Subcutaneous abdominal adipose tissue (tissue), 5 donors: ENCODE results near the gene FAM120AOS.
A peak's percentile ranks its signal among the peaks of the same experiment; 100 is the strongest.
"Not testable (repeated sequence)": the region's sequence is repeated elsewhere in the genome, so short reads cannot be mapped to it uniquely, and the experiment has no call there.

ENCODE experiments used
- H3K27ac ChIP-seq: one replicate; pipeline ENCODE4 v1.7.0; 2013; ENCODE audit warnings: low read depth, mild to moderate bottlenecking, inconsistent platforms, low read length, moderate library complexity
- H3K27me3 ChIP-seq, 5 donors: one replicate each; pipeline ENCODE4 v1.7.0; 2013; ENCODE audit warnings: low read length in 5 of 5, inconsistent platforms in 1 of 5; ENCODE audit not compliant: control insufficient read depth in 5 of 5, insufficient read depth in 4 of 5
- H3K36me3 ChIP-seq, 5 donors: one replicate each; pipeline ENCODE4 v1.7.0; 2013; ENCODE audit warnings: low read length in 5 of 5; ENCODE audit not compliant: control insufficient read depth in 5 of 5, insufficient read depth in 5 of 5
- H3K4me1 ChIP-seq, 5 donors: one replicate each; pipeline ENCODE4 v1.7.0; 2013; ENCODE audit warnings: low read length in 5 of 5, mild to moderate bottlenecking in 3 of 5, moderate library complexity in 1 of 5; ENCODE audit not compliant: control insufficient read depth in 5 of 5, insufficient read depth in 5 of 5
- H3K4me3 ChIP-seq, 5 donors: one replicate each; pipeline ENCODE4 v1.7.0; 2013; ENCODE audit warnings: low read length in 5 of 5, low read depth in 1 of 5
- H3K9ac ChIP-seq, 5 donors: one replicate each; pipeline ENCODE4 v1.7.0; 2013; ENCODE audit warnings: low read length in 5 of 5, mild to moderate bottlenecking in 4 of 5, moderate library complexity in 3 of 5
- H3K9me3 ChIP-seq, 5 donors: one replicate each; pipeline ENCODE4 v1.7.0; 2013; ENCODE audit warnings: low read length in 5 of 5; ENCODE audit not compliant: control insufficient read depth in 5 of 5
- donor health status: healthy.
- donor health status: healthy.
- donor health status: healthy.
- donor health status: healthy.
- donor health status: healthy.

Gene FAM120AOS

DNA sequence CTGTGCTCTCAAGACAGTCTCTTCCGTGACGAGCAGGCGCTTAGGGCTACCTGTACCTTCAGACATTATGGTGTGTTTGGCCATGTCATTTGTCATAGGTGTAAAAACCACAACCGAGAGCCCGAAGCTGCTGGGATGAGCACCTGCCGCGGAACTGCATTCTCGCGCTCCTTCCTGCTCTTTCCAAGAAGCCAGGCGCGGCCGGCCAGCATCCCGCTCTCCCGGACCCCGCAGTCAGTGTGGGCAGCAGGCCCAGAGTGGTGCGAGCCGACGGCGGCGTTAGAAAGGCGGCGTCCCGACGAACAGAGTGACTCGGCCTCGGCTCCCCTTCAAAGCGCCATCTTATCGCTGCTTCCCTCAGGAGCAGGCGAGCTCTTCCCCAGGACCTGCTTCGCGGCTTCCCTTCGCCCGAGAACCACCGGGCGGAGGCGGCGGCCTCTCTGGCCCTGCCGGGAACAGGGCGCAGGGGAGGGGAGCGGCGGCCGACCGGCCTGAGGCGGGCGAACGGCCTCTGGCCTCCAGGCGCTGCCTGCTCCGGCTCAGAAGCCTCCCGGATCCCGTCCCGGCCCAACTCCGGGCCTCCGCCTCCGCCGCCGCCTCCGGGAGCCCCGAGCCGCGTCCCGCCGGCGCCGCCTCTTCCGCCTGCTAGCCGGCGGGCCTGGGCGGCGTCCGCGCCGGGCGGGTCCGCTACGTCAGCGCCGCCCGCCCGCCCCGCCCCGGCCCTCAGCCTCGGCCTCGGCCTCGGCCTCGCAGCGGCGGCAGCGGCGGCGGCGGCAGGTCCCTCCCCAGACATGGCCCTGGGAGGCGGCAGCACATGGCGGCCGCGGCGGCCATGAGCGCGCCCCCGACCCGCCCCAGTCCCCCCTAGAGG lies 2.2 kb downstream of the FAM120AOS start, which contains the start of gene FAM120A:
Gene FAM120A (plus strand): TSS at position 741 of the 871 bp plus-strand sequence. CDS start 231 bp downstream, outside the sequence.
- peak within 1 kb of the TSS; percentile 96 for H3K27ac ChIP-seq
- H3K4me1 ChIP-seq: peaks cover 3 to 41% (median 38%) of the 10 kb centered on the region in 5 donors
- H3K9ac ChIP-seq: peak within 1 kb of the TSS; percentile 94 to 98 (median 95)
- H3K36me3 ChIP-seq: peaks cover 17 to 21% (median 21%) of the 10 kb centered on the region in 5 donors
- H3K9me3 ChIP-seq: no peaks in the 10 kb centered on the region
- no peaks in the 10 kb centered on the region for H3K27me3 ChIP-seq
- H3K4me3 ChIP-seq: peak within 1 kb of the TSS; percentile 89 to 96 (median 95)

DNA sequence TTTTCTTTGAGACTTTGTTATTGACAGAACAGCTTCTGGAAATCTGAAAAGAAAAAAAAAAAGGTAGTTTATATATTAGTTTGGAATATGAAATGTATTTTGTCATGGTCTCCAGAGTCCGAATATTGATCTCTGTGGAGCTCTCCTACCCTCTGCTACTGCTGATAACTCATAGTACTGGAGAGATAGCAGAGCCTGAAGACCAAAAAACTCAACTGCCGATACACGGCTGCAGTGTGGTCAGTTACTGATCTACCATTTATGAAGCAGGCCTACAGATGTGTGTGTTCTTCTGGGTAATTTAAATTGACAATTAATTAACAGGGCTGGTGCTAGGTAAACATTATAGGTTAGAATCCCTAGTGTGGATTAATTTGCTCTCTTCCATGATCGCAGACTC lies 5.7 kb downstream of the FAM120AOS start:
- H3K27me3 ChIP-seq: no peaks in the 10 kb centered on the region
- peaks cover 17 to 27% (median 26%) of the 10 kb centered on the region in 5 donors for H3K36me3 ChIP-seq
- H3K4me1 ChIP-seq: peaks cover 3 to 20% (median 17%) of the 10 kb centered on the region in 5 donors
- H3K27ac ChIP-seq: no peak overlapping the region
- H3K9ac ChIP-seq: no peak overlapping the region
- no peak overlapping the region for H3K4me3 ChIP-seq
- no peaks in the 10 kb centered on the region for H3K9me3 ChIP-seq

DNA sequence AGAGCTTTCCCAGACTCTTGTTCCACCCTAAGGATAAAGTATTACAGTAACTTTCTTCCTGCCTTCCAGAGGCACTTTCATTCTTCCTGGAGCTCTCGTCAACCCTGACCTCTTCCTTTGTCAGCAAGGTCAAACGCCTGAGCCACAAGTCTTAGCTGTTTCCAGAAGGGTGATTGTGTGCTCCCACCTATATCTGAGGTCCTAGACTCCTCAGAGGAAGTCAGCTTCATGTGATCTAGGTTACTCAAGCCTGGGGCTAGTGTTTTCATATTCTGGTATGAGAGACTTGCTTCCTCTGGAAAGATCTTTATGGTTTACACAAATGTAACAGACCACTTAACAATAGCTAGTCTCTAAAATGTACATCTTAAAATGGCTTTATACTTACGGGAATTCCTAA lies 7.3 kb downstream of the FAM120AOS start:
- Histone ChIP-seq H3K9me3 (no peaks in the 10 kb centered on the region), H3K27me3 (no peaks in the 10 kb centered on the region), H3K4me3 (no peak overlapping the region), H3K9ac (no peak overlapping the region), H3K27ac (no peak overlapping the region), H3K36me3 (peaks cover 17 to 27% (median 26%) of the 10 kb centered on the region in 5 donors), H3K4me1 (peaks cover 3 to 15% (median 12%) of the 10 kb centered on the region in 5 donors)

DNA sequence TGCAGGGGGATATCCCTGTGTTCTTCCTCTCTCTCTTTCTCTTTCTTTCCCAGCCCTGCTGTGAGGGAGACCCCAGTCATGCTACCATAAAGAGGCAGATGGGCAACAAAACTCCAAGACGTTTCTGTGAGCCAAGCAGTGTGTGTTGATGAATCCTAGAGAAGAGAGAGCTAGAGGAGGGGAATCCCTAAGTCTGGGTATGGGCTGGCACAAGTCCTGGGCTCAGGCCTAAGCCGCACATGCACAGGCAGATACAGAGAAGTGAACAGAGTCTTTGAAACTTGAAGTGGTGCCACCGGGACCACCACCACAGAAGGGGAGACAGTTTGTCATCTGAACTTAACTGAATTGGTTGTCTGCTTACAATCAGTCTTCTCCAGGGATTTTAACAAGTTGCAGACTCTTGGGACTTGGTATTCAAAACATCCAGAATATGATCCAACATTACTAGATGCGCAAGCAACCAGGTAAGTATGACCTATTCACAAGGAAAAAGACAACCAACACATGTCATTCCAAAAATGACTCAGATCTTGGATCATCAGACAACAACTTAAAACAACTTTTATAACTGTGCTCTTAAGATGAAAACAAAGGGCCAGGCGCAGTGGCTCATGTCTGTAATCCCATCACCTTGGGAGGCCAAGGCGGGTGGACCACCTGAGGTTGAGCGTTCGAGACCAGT lies 12.3 kb downstream of the FAM120AOS start:
- Histone ChIP-seq H3K4me3 (no peak overlapping the region), H3K9me3 (no peaks in the 10 kb centered on the region), H3K36me3 (peaks cover 0 to 5% (median 4%) of the 10 kb centered on the region in 5 donors), H3K4me1 (no peaks in the 10 kb centered on the region), H3K27me3 (no peaks in the 10 kb centered on the region), H3K27ac (no peak overlapping the region), H3K9ac (no peak overlapping the region)

DNA sequence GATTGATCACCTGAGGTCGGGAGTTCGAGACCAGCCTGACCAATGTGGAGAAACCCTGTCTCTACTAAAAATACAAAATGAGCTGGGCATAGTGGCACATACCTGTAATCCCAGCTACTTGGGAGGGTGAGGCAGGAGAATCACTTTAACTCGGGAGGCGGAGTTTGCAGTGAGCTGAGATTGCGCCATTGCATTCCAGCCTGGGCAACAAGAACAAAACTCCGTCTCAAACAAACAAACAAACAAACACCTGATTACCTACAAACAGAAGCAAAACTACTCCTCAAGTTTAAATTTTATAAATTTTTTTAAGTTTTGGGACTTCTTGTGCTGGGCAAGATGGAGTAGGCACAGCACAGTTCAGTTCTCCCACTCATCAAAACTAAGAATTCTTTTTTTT lies 14.1 kb downstream of the FAM120AOS start:
- H3K36me3 ChIP-seq, H3K4me3 ChIP-seq, H3K27ac ChIP-seq, H3K27me3 ChIP-seq, H3K9me3 ChIP-seq, H3K4me1 ChIP-seq, H3K9ac ChIP-seq: not testable (repeated sequence)

DNA sequence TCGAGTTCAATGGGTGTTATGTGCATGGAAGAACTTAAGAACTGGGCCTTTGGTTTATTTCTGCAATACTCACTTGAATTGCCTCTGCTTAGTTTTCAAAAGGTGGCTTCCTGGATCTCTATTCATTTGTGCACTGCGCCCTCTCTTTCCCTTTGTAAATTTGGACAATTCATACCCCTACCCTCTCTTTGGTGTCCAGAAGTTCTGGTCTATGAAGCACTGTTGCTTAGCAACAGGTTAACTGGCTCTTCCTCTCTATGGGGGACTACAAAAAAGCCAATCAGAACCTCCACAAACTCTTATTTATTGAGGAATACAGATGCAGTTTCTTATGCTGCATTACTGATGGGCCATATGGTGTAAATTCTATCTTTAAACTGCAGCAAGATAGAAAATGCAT lies 15.4 kb downstream of the FAM120AOS start:
- Histone ChIP-seq H3K4me3 (no peak overlapping the region), H3K27me3 (no peaks in the 10 kb centered on the region), H3K27ac (no peak overlapping the region), H3K36me3 (no peaks in the 10 kb centered on the region), H3K4me1 (no peaks in the 10 kb centered on the region), H3K9me3 (no peaks in the 10 kb centered on the region), H3K9ac (no peak overlapping the region)

DNA sequence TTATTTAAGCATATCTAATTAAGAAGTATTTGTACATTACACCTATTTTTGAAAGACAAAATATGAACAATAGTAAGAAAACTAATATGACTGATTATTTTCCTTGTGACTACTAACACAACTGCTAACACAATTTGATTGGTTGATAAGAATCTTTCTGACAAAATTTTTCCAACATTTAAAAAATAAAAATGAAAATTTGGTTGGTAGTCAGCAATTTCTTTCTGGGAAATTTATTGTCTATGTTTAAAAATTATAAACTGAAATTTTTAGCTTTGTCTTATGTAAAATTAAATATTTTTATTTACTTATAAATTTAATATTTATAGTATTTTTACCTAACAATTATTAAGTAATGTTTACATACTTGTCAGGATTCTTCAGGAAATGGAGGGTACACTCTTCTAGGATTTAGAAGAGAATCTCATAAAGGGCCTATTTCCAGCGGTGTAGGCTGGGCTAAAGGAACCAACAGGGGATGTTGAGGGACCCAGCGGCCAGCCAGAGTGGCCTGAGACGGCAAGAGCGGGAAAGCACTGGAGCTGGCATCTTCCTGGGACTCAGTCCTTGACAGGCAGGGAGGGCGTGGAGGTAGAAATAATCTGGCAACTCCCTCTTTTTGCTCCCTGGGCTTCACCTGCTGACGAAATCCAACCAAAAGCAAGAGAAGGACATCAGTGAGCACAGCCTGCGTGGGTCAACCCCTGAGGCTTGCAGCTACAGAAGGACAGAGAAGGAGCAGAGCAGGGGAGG lies 16.6 kb downstream of the FAM120AOS start:
- Histone ChIP-seq H3K9me3 (no peaks in the 10 kb centered on the region), H3K36me3 (no peaks in the 10 kb centered on the region), H3K9ac (no peak overlapping the region), H3K27ac (no peak overlapping the region), H3K27me3 (no peaks in the 10 kb centered on the region), H3K4me1 (peaks cover 0 to 3% (median 0%) of the 10 kb centered on the region in 5 donors), H3K4me3 (no peak overlapping the region)

DNA sequence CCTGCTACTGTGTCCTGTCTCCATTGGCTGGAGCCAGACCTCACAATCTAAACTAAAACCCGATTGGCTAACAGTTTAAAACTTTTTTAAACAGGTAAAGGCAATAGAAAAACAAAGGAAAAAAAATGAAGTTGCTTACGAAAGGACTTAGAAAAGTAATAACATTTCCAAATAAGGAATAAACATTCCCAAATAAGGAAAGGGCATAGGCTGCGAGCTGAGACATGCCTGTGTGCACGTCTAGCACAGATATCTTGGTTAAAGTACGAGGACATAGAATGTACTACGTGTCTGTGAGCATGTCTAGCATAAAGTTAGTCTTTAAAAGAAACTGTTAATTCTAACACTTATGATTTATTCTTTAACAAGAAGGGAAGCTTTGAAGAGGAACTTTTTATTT lies 17.2 kb downstream of the FAM120AOS start:
- Histone ChIP-seq H3K9ac (no peak overlapping the region), H3K27me3 (no peaks in the 10 kb centered on the region), H3K4me1 (peaks cover 0 to 6% (median 0%) of the 10 kb centered on the region in 5 donors), H3K27ac (no peak overlapping the region), H3K9me3 (no peaks in the 10 kb centered on the region), H3K4me3 (no peak overlapping the region), H3K36me3 (no peaks in the 10 kb centered on the region)

DNA sequence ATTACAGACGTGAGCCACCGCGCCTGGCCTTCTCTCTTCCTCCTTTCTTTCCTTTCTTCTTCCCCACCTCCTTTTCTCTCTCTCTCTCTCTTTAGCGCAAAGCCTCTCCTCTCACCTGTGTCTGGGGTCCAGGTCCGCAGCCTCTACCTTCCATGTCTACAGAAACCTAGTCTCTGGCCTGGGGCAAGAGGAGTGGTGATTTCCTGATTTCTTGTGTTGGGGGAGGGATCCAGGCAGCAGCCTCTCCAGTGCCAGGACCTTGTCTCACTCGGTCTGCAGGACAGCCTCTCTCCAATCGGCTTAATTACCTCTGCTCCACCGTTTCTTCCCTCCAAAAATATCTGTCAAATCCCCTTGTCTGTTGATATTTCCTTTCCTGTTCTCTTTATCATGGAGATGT lies 18.0 kb downstream of the FAM120AOS start:
- no peak overlapping the region for H3K27ac ChIP-seq
- H3K4me1 ChIP-seq: peaks cover 0 to 6% (median 0%) of the 10 kb centered on the region in 5 donors
- H3K4me3 ChIP-seq: no peak overlapping the region
- no peaks in the 10 kb centered on the region for H3K36me3 ChIP-seq
- no peaks in the 10 kb centered on the region for H3K9me3 ChIP-seq
- H3K9ac ChIP-seq: no peak overlapping the region
- no peaks in the 10 kb centered on the region for H3K27me3 ChIP-seq
